Measurements from ENCODE around the gene OBP2A. TPM values are rescaled to one million over a fixed set of nuclear protein-coding genes. Genes with fewer than 3 reads are reported as not detected.

OBP2A gene
- total RNA-seq, 2 experiments from 2014 or later = not detected

- Mint-ChIP-seq H3K4me1 (ENCODE audit: low read depth) (no peaks in the 10 kb centered on the region), H3K27me3 (no peaks in the 10 kb centered on the region), H3K27ac (no peak overlapping the region), H3K4me3 (no peak overlapping the region), H3K36me3 (ENCODE audit: low read depth) (no peaks in the 10 kb centered on the region), H3K9me3 (no peaks in the 10 kb centered on the region)
- CTCF ChIA-PET = no interaction called here
- DNase-seq (no peak), ATAC-seq (no peak)
- TF ChIP-seq CTCF (IDR thresholded peaks at IDR 0.05) = no peak
- intact Hi-C loops (cut with micrococcal nuclease) = no loop called here
- POLR2A ChIA-PET = no interaction called here
Measured at GRCh38 chr9:135582966-135583687, 37.2 kb downstream of the OBP2A start.

- ATAC-seq = no peak
- CTCF ChIA-PET = no interaction called here
- no peak overlapping the region for H3K4me3 Mint-ChIP-seq
- intact Hi-C loops (cut with micrococcal nuclease) = no loop called here
- H3K4me1 Mint-ChIP-seq (ENCODE audit: low read depth) = no peaks in the 10 kb centered on the region
- no peaks in the 10 kb centered on the region for H3K9me3 Mint-ChIP-seq
- H3K36me3 Mint-ChIP-seq (ENCODE audit: low read depth) = no peaks in the 10 kb centered on the region
- POLR2A ChIA-PET = no interaction called here
- no peak overlapping the region for H3K27ac Mint-ChIP-seq
- TF ChIP-seq CTCF (IDR thresholded peaks at IDR 0.05) = no peak
- DNase-seq = no peak
- no peaks in the 10 kb centered on the region for H3K27me3 Mint-ChIP-seq
Measured at GRCh38 chr9:135583688-135584011, 37.7 kb downstream of the OBP2A start.

- no peak for TF ChIP-seq CTCF (IDR thresholded peaks at IDR 0.05)
- Mint-ChIP-seq H3K27ac (no peak overlapping the region), H3K36me3 (ENCODE audit: low read depth) (no peaks in the 10 kb centered on the region), H3K4me1 (ENCODE audit: low read depth) (no peaks in the 10 kb centered on the region), H3K4me3 (no peak overlapping the region), H3K27me3 (no peaks in the 10 kb centered on the region), H3K9me3 (no peaks in the 10 kb centered on the region)
- no peak for ATAC-seq
- intact Hi-C loops (cut with micrococcal nuclease) = no loop called here
- POLR2A ChIA-PET = no interaction called here
- CTCF ChIA-PET = no interaction called here
- DNase-seq = no peak
Measured at GRCh38 chr9:135584371-135584770, 38.4 kb downstream of the OBP2A start.

DNA sequence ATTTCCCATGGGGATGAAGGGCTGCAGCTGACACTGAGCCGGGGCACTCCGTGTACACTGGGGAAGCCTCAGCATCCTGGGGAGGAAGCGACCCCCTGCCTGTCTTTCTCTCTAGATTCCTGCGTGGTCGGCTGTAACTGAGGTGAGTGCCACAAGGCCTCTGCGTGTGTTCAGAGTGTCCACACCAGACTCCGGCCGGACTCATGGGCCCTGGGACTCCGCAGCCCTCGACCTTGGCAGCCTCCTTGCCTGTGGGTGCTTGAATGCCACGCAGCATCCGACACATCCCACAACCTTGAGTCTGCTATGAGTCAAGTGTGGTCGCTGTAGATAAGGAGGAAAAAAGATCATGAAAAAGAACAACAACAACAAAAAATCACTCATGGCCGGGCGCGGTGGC, 39.0 kb downstream of the OBP2A start:
- no peak overlapping the region for H3K4me3 Mint-ChIP-seq
- H3K9me3 Mint-ChIP-seq = no peaks in the 10 kb centered on the region
- DNase-seq = no peak
- H3K4me1 Mint-ChIP-seq (ENCODE audit: low read depth) = no peaks in the 10 kb centered on the region
- ChIA-PET POLR2A (no interaction called here), CTCF (no interaction called here)
- no peak for TF ChIP-seq CTCF (IDR thresholded peaks at IDR 0.05)
- H3K27me3 Mint-ChIP-seq = no peaks in the 10 kb centered on the region
- no peak overlapping the region for H3K27ac Mint-ChIP-seq
- intact Hi-C loops (cut with micrococcal nuclease) = no loop called here
- no peak for ATAC-seq
- no peaks in the 10 kb centered on the region for H3K36me3 Mint-ChIP-seq (ENCODE audit: low read depth)

- Mint-ChIP-seq H3K9me3 (no peaks in the 10 kb centered on the region), H3K4me1 (ENCODE audit: low read depth) (no peaks in the 10 kb centered on the region), H3K27ac (no peak overlapping the region), H3K4me3 (no peak overlapping the region), H3K27me3 (peaks cover 3% of the 10 kb centered on the region), H3K36me3 (ENCODE audit: low read depth) (no peaks in the 10 kb centered on the region)
- ATAC-seq (no peak), DNase-seq (no peak)
- POLR2A ChIA-PET = no interaction called here
- no peak for TF ChIP-seq CTCF (IDR thresholded peaks at IDR 0.05)
- intact Hi-C loops (cut with micrococcal nuclease) = no loop called here
- CTCF ChIA-PET = interaction anchor here (1.4 kb wide), 1 partner anchor 16 kb away, joined by 3 read pairs; no protein-coding TSS in a partner anchor
Measured at GRCh38 chr9:135586601-135587109, 40.7 kb downstream of the OBP2A start.

Measured in activated CD8-positive, alpha-beta T cell treated with anti-CD3 and anti-CD28 coated beads for 36 hours (primary cell).